Stimulated activated CD8-positive, alpha-beta memory T cell treated with anti-CD3 and anti-CD28 coated beads, Interleukin-4, amount 100 ng/mL, for 4 hours (primary cell): Measurements from ENCODE around the gene B4GALT2.

ENCODE experiments used
- DNase-seq, 2 donors: peaks; one replicate each; pipeline ENCODE4 v3.0.0-alpha.2; 2020; ENCODE audit warnings: low read depth in 2 of 2, low spot score in 1 of 2

B4GALT2 gene

GRCh38 chr1:43946236-43947060 lies 32.6 kb upstream of the B4GALT2 start, which contains the start of gene IPO13:
IPO13 (plus strand) TSS chr1:43946950; CDS start chr1:43947601, 651 bp downstream.
- peak; percentile 81 to 89 for DNase-seq

- DNase-seq, result no peak
Measured at GRCh38 chr1:43947061-43947873, 31.7 kb upstream of the B4GALT2 start.

- no peak for DNase-seq
Measured at GRCh38 chr1:43947874-43948437, 31.1 kb upstream of the B4GALT2 start.

- DNase-seq, result no peak
Measured at GRCh38 chr1:43949678-43950077, 29.3 kb upstream of the B4GALT2 start.

- no peak for DNase-seq
Measured at GRCh38 chr1:43951021-43951985, 27.7 kb upstream of the B4GALT2 start.

- DNase-seq, result no peak
Measured at GRCh38 chr1:43952731-43953346, 26.2 kb upstream of the B4GALT2 start.

GRCh38 chr1:43953361-43953760 lies 25.6 kb upstream of the B4GALT2 start:
- no peak for DNase-seq

GRCh38 chr1:43954036-43954435 lies 25.0 kb upstream of the B4GALT2 start:
- DNase-seq, result no peak

- no peak for DNase-seq
Measured at GRCh38 chr1:43956234-43956633, 22.8 kb upstream of the B4GALT2 start.

- no peak for DNase-seq
Measured at GRCh38 chr1:43957407-43958040, 21.5 kb upstream of the B4GALT2 start.

GRCh38 chr1:43958351-43959255 lies 20.4 kb upstream of the B4GALT2 start:
- no peak for DNase-seq

GRCh38 chr1:43960798-43961197 lies 18.2 kb upstream of the B4GALT2 start:
- DNase-seq, result no peak

GRCh38 chr1:43961692-43962091 lies 17.3 kb upstream of the B4GALT2 start:
- no peak for DNase-seq

- DNase-seq, result no peak
Measured at GRCh38 chr1:43962324-43962723, 16.7 kb upstream of the B4GALT2 start.

- no peak for DNase-seq
Measured at GRCh38 chr1:43963006-43963405, 16.0 kb upstream of the B4GALT2 start.

GRCh38 chr1:43963890-43964289 lies 15.1 kb upstream of the B4GALT2 start:
- no peak for DNase-seq

GRCh38 chr1:43965316-43965715 lies 13.7 kb upstream of the B4GALT2 start:
- DNase-seq, result no peak

- DNase-seq, result no peak
Measured at GRCh38 chr1:43968348-43968948, 10.6 kb upstream of the B4GALT2 start.
